H9 (cell line): Measurements from ENCODE around the gene ADH7. TPM values are rescaled to one million over a fixed set of nuclear protein-coding genes. Genes with fewer than 3 reads are reported as not detected.
A peak's percentile ranks its signal among the peaks of the same experiment; 100 is the strongest.

Experiments
- DNase-seq: peaks from one replicate; pipeline ENCODE4 v3.0.0-alpha.2; 2017
- H2AFZ ChIP-seq: one replicate; pipeline ENCODE4 v1.6.1; 2013; ENCODE audit warnings: mild to moderate bottlenecking, low read length, control low read depth, moderate library complexity
- H2AK5ac ChIP-seq: 2 replicates; pipeline ENCODE4 v1.6.1; 2013; ENCODE audit warnings: low read length, control low read depth, mixed read lengths; ENCODE audit not compliant: insufficient read length
- H2BK120ac ChIP-seq: one replicate; pipeline ENCODE4 v1.6.1; 2013; ENCODE audit warnings: low read depth, mild to moderate bottlenecking, low read length, control low read depth, inconsistent platforms; ENCODE audit not compliant: poor library complexity, severe bottlenecking
- H2BK12ac ChIP-seq: 2 replicates; pipeline ENCODE4 v1.6.1; 2013; ENCODE audit warnings: low read length, control low read depth, mixed read lengths, low read depth; ENCODE audit not compliant: insufficient read length
- H2BK15ac ChIP-seq: 2 replicates; pipeline ENCODE4 v1.6.1; 2013; ENCODE audit warnings: low read depth, low read length, control low read depth
- H2BK20ac ChIP-seq: one replicate; pipeline ENCODE4 v1.6.1; 2013; ENCODE audit warnings: low read depth, mild to moderate bottlenecking, low read length, control low read depth, inconsistent platforms; ENCODE audit not compliant: poor library complexity, severe bottlenecking
- H2BK5ac ChIP-seq: 2 replicates; pipeline ENCODE4 v1.6.1; 2013; ENCODE audit warnings: low read length, control low read depth, mixed read lengths; ENCODE audit not compliant: insufficient read length
- H3K14ac ChIP-seq: 2 replicates; pipeline ENCODE4 v1.6.1; 2013; ENCODE audit warnings: low read length, control low read depth; ENCODE audit not compliant: insufficient read depth
- H3K18ac ChIP-seq: 2 replicates; pipeline ENCODE4 v1.6.1; 2013; ENCODE audit warnings: low read depth, mild to moderate bottlenecking, mixed read lengths, low read length, control low read depth; ENCODE audit not compliant: insufficient read length
- H3K23ac ChIP-seq: 2 replicates; pipeline ENCODE4 v1.6.1; 2013; ENCODE audit warnings: low read length, control low read depth, mixed read lengths, low read depth; ENCODE audit not compliant: insufficient read length
- H3K23me2 ChIP-seq: 2 replicates; pipeline ENCODE4 v1.6.1; 2013; ENCODE audit warnings: low read depth, mild to moderate bottlenecking, mixed read lengths, low read length, control low read depth; ENCODE audit not compliant: insufficient read length, poor library complexity, severe bottlenecking
- H3K27ac ChIP-seq: 2 replicates; pipeline ENCODE4 v1.5.1; 2013; ENCODE audit warnings: low read length, control low read depth, mixed read lengths, low read depth; ENCODE audit not compliant: insufficient read length
- H3K27me3 ChIP-seq: 2 replicates; pipeline ENCODE4 v1.6.1; 2013; ENCODE audit warnings: low read length, control low read depth, inconsistent platforms; ENCODE audit not compliant: insufficient read depth
- H3K4ac ChIP-seq: 2 replicates; pipeline ENCODE4 v1.6.1; 2013; ENCODE audit warnings: low read depth, mild to moderate bottlenecking, control low read depth, inconsistent platforms, low read length, moderate library complexity
- H3K4me1 ChIP-seq: 2 replicates; pipeline ENCODE4 v1.6.1; 2013; ENCODE audit warnings: low read length, control low read depth, inconsistent platforms; ENCODE audit not compliant: insufficient read depth
- H3K4me2 ChIP-seq: 2 replicates; pipeline ENCODE4 v1.6.1; 2013; ENCODE audit warnings: low read length, control low read depth, mixed read lengths; ENCODE audit not compliant: insufficient read length, insufficient read depth
- H3K56ac ChIP-seq: 2 replicates; pipeline ENCODE4 v1.6.1; 2013; ENCODE audit warnings: low read depth, mild to moderate bottlenecking, mixed read lengths, low read length, control low read depth; ENCODE audit not compliant: insufficient read length
- H3K79me1 ChIP-seq: 2 replicates; pipeline ENCODE4 v1.6.1; 2013; ENCODE audit warnings: low read depth, mild to moderate bottlenecking, moderate library complexity, low read length, control low read depth, inconsistent platforms; ENCODE audit not compliant: insufficient read depth, poor library complexity, severe bottlenecking
- H3K79me2 ChIP-seq: 2 replicates; pipeline ENCODE4 v1.6.1; 2013; ENCODE audit warnings: low read length, control low read depth, inconsistent platforms; ENCODE audit not compliant: insufficient read depth
- H3K9ac ChIP-seq: 2 replicates; pipeline ENCODE4 v1.6.1; 2013; ENCODE audit warnings: low read length, control low read depth, mixed read lengths; ENCODE audit not compliant: insufficient read length; ENCODE audit errors: extremely low read depth
- H3K9me3 ChIP-seq: one replicate; pipeline ENCODE4 v1.6.1; 2013; ENCODE audit warnings: low read depth, low read length, inconsistent platforms; ENCODE audit not compliant: control insufficient read depth
- H3T11ph ChIP-seq: one replicate; pipeline ENCODE4 v1.6.1; 2013; ENCODE audit warnings: mild to moderate bottlenecking, low read length, control low read depth, inconsistent platforms
- H4K20me1 ChIP-seq: one replicate; pipeline ENCODE4 v1.6.1; 2013; ENCODE audit not compliant: control insufficient read depth, insufficient read length, insufficient read depth
- H4K5ac ChIP-seq: 2 replicates; pipeline ENCODE4 v1.6.1; 2013; ENCODE audit warnings: low read depth, mild to moderate bottlenecking, mixed read lengths, low read length, control low read depth; ENCODE audit not compliant: insufficient read length
- H4K8ac ChIP-seq: replicated peaks from 2 replicates; pipeline ENCODE4 v1.6.1; 2013; ENCODE audit warnings: low read length, control low read depth, mixed read lengths, low read depth; ENCODE audit not compliant: insufficient read length
- H4K91ac ChIP-seq: 2 replicates; pipeline ENCODE4 v1.6.1; 2013; ENCODE audit warnings: low read depth, mild to moderate bottlenecking, moderate library complexity, mixed read lengths, low read length, control low read depth; ENCODE audit not compliant: insufficient read length
- H3K27ac Mint-ChIP-seq, 3 experiments: 2 replicates in 2 of 3; 3 replicates in 1 of 3; pipeline ENCODE4 v1.8.0; 2020 to 2021; ENCODE audit warnings: mixed read lengths in 3 of 3, mild to moderate bottlenecking in 1 of 3, moderate library complexity in 1 of 3
- H3K27me3 Mint-ChIP-seq: 2 replicates; pipeline ENCODE4 v1.8.0; 2021; ENCODE audit warnings: low read depth, mild to moderate bottlenecking, moderate library complexity, mixed read lengths
- H3K36me3 Mint-ChIP-seq, 3 experiments: 2 replicates in 2 of 3; 3 replicates in 1 of 3; pipeline ENCODE4 v1.8.0; 2020 to 2021; ENCODE audit warnings: low read depth in 3 of 3, mixed read lengths in 3 of 3; ENCODE audit not compliant: insufficient read depth in 1 of 3
- H3K4me1 Mint-ChIP-seq, 2 experiments: 2 replicates each; pipeline ENCODE4 v1.8.0; 2020; ENCODE audit warnings: mixed read lengths in 2 of 2
- H3K4me3 Mint-ChIP-seq, 2 experiments: 2 replicates in 1 of 2; 3 replicates in 1 of 2; pipeline ENCODE4 v1.8.0; 2020 to 2021; ENCODE audit warnings: mild to moderate bottlenecking in 2 of 2, mixed read lengths in 2 of 2, moderate library complexity in 1 of 2
- H3K9me3 Mint-ChIP-seq, 2 experiments: 2 replicates in 1 of 2; 3 replicates in 1 of 2; pipeline ENCODE4 v1.8.0; 2020; ENCODE audit warnings: mild to moderate bottlenecking in 2 of 2, mixed read lengths in 2 of 2, moderate library complexity in 1 of 2
- WGBS: extraction: QIAGEN DNeasy Blood & Tissue Kit; methylation state at CpG from one replicate; pipeline ENCODE4 v1.1.7; 2013; ENCODE audit warnings: missing lambda C conversion rate, low lambda C conversion rate, mixed read lengths; ENCODE audit not compliant: insufficient read length; ENCODE audit errors: extremely low coverage; 5-methylcytosine and 5-hydroxymethylcytosine counted together
- total RNA-seq: library from RNA; stranded (reverse); gene quantifications from 2 replicates; pipeline ENCODE4 v1.2.1, GENCODE V29; 2021
- TF ChIP-seq, protein P1 (sequence below): fragments of 200-600 bp; sonication (generic); conservative IDR thresholded peaks from 3 replicates; pipeline ENCODE4 v1.8.0; 2021; ENCODE audit warnings: antibody characterized with exemption, mild to moderate bottlenecking

ADH7 gene
- total RNA-seq, 1 experiment from 2014 or later: not detected

DNA sequence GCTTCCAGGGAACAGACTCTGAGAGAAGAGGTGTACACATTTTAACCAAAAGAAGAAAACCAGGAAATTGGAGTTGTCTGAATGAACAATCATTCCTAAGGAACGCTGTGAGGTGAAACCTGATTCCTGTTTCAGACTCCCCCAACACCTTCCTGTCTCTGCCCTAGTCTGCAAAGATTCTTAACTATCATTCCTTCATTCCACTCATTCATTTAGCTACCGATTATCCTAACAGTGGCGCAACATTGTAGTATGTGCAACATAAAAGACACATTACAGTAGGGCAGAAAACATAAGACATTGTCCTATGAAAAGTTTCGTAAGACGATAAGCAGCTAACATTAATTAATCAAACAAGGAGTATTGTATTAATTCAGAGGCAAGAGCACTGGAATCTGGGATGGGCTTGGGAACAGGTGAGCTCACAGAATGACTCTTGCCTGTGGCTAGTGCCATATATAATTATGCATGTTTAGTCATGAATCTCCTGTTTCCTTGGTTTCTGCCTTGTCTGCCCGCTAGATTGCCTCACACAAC, 23.8 kb upstream of the ADH7 start:
- H3K4me1 ChIP-seq: no peaks in the 10 kb centered on the region
- no peaks in the 10 kb centered on the region for H4K20me1 ChIP-seq
- no peak overlapping the region for H3K23ac ChIP-seq
- no peak overlapping the region for H4K8ac ChIP-seq
- H3K18ac ChIP-seq: no peak overlapping the region
- H3K27ac ChIP-seq: no peak overlapping the region
- no peaks in the 10 kb centered on the region for H3K9me3 ChIP-seq
- no peak overlapping the region for H3K56ac ChIP-seq
- no peak overlapping the region for H3K4ac ChIP-seq
- H2BK5ac ChIP-seq: no peak overlapping the region
- H4K91ac ChIP-seq: no peak overlapping the region
- no peak overlapping the region for H4K5ac ChIP-seq
- H3K79me1 ChIP-seq: no peaks in the 10 kb centered on the region
- H2BK20ac ChIP-seq: no peak overlapping the region
- no CpG with 5 or more reads among the region's 6 CpGs for WGBS
- no peak overlapping the region for H2BK120ac ChIP-seq
- Mint-ChIP-seq H3K4me3 (no peak overlapping the region; a peak in 1 of 5 replicates), H3K27ac (no peak overlapping the region), H3K27me3 (no peaks in the 10 kb centered on the region), H3K9me3 (no peaks in the 10 kb centered on the region), H3K4me1 (peaks cover 0 to 5% of the 10 kb centered on the region in 2 experiments; a peak in 2 of 4 replicates), H3K36me3 (no peaks in the 10 kb centered on the region)
- no peaks in the 10 kb centered on the region for H3K23me2 ChIP-seq
- H3K9ac ChIP-seq: no peak overlapping the region
- H3K79me2 ChIP-seq: no peaks in the 10 kb centered on the region
- peak overlapping the region; percentile 42 for H2AFZ ChIP-seq
- no peak overlapping the region for H2BK12ac ChIP-seq
- TF ChIP-seq, protein P1, sequence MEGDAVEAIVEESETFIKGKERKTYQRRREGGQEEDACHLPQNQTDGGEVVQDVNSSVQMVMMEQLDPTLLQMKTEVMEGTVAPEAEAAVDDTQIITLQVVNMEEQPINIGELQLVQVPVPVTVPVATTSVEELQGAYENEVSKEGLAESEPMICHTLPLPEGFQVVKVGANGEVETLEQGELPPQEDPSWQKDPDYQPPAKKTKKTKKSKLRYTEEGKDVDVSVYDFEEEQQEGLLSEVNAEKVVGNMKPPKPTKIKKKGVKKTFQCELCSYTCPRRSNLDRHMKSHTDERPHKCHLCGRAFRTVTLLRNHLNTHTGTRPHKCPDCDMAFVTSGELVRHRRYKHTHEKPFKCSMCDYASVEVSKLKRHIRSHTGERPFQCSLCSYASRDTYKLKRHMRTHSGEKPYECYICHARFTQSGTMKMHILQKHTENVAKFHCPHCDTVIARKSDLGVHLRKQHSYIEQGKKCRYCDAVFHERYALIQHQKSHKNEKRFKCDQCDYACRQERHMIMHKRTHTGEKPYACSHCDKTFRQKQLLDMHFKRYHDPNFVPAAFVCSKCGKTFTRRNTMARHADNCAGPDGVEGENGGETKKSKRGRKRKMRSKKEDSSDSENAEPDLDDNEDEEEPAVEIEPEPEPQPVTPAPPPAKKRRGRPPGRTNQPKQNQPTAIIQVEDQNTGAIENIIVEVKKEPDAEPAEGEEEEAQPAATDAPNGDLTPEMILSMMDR: no peak
- no peak overlapping the region for H2AK5ac ChIP-seq
- no peak overlapping the region for H3T11ph ChIP-seq
- H3K4me2 ChIP-seq: no peak overlapping the region
- no peak overlapping the region for H2BK15ac ChIP-seq
- DNase-seq: no peak
- H3K14ac ChIP-seq: no peak overlapping the region
- no peaks in the 10 kb centered on the region for H3K27me3 ChIP-seq
